SIG-M5 treated with dmso at 0.1 percent for 504 hours (cell line): ENCODE measurements around the gene ITPR1.
"Not testable (repeated sequence)": the region's sequence is repeated elsewhere in the genome, so short reads cannot be mapped to it uniquely, and the experiment has no call there.

ENCODE experiments used
- DNase-seq: peaks from one replicate; lab custom pipeline; 2025; ENCODE audit not compliant: unreplicated experiment; lab: John Stamatoyannopoulos, UW

ITPR1 gene

DNA sequence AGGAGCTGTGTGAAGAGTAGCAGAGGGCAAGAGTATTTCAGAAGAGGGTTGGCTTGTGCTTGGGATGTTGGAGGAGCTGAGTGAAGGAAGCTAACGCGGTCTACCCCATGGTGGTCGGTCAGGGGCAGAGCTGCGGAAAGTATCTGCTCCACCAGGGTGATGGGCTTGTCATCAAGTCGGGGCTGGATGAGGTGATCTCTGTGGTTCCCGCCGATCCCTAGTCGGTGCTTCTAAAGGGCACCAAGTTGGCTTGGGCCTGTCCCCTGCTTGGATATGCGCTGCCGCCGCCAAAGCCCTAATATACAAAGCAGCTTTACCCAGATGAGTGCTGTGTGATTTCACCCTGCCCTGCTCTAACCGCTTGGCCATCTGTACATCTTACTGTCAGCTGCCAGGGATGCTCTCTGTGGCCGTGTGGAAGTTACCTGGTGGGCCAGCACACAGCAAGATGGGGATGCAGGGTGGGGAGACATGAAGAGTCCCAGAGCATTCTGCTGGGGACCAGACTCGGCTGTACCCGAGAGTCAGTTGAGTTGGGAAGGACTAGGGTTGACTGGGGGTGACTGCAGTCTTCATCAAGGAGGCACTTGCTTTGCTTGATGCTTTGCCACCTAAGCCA, 260.0 kb downstream of the ITPR1 start:
- DNase-seq = no peak

DNA sequence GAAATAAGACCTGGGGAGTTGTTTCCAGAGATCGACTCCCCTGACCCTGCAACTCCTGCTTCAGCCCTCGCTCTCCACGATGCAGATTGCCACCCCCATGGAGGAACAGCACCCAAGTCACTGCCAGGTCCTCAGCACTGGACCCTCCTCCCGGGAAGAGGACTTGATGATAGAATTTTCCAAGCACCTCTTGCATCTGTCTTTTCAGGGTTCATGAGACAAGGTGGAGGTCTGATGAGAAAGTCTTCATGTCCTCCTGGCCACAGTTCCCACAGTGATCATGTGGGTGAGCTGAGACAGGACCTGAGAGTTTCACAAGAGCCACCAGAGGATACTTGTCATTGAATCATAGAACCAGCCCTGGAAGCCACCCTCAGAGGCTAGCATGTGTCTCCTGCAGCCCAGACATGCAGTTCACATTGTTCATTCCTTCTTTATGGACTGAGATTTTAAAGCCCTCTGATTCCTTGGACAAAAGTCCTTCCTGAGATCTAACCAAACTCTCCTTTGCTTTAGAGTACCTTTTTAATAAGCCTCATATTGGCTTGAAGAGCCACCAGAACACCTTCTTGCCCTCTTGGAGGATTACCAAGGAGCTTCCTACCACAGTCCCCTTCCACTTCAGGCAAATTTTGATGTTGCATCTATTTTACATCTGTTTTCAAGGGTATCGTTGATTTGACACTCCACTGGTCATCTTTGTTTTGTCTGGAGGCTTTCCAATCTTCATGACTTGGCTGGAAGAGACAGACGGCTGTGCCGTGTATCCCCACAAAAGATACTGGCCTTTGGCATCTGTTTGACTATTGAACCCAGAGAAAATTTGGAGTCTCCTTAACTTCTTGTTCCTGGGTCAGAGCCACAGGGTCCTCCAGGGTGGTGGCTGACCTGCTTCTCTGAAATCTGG, 261.3 kb downstream of the ITPR1 start:
- peak; percentile 20 for DNase-seq

DNA sequence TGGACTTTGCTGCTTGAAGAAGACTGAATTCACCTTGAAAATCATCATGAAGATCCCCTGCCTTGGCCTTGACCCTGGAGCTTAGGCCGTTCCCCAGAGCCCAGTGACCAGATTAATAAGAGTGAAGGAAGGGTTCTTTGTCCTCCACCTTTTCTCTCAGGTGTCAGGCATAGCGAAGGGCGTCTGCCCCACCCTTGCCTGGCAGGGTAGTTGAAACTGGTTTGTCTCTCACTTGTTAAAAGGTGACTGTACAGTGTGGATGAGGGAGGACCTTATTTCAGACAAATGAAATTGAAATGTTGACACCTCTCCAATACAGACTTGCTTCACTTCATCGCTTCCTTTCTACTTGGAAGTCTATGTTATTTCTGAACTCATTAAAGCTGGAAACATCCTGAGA, 262.4 kb downstream of the ITPR1 start:
- no peak for DNase-seq

DNA sequence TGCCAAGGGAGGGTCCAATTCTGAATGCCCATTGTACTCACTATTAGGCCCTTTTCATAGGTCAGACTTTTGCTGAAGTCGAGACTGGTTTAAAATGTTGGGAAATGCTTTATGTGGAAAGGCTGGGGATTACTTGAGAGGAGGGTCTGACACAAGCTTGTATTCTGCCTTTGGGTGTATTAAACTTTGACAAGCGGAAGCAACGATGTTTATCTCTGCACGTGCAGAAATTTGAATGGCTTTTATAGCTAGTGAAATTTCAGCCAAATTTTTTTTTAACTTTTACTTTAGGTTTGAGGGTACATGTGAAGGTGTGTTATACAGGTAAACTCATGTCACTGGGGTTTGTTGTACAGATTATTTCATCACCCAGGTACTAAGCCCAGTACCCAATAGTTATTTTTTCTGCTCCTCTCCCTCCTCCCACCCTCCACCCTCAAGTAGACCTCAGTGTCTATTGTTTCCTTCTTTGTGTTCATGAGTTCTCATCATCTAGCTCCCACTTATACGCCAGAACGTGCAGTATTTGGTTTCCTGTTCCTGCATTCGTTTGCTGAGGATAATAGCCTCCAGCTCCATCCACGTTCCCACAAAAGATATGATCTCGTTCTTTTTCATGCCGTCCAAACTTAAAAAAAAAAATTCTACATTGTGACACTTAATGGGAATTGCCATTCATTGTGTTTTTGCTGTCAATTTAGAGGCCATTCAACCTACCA, 263.1 kb downstream of the ITPR1 start:
- DNase-seq = no peak

DNA sequence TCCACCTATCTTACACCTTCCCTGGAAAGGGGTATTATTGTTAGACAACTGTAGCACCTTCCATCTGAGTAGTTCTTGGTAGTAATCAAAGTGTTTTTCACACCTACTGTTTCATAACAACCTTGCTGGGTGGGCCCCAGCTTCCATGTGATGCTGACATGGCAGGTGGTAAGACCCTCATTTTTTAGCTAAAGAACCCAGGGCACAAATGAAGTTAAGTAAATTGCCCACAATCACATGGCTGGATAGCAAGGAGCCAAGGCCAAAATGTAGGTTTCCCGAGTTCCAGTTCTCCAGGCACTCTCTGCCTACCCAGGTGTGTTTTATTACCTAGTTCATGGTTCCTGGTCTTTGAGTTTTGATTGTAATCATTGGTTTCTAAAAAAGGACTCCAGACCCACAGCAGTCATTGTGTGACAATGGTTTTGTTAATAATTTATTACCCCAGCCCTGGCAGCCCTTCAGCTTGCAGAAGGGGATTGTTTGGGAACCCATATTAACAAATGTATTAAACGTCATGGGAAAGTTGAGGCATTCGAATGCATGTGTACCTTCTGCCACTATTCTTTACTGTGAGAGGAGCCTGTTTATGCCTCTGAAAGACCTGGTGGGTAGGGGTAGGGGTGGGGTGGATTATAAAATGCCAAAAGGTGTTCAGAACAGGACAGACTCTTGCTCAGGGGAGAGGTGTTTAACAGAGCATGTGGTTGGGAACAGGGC, 263.9 kb downstream of the ITPR1 start:
- DNase-seq = no peak

DNA sequence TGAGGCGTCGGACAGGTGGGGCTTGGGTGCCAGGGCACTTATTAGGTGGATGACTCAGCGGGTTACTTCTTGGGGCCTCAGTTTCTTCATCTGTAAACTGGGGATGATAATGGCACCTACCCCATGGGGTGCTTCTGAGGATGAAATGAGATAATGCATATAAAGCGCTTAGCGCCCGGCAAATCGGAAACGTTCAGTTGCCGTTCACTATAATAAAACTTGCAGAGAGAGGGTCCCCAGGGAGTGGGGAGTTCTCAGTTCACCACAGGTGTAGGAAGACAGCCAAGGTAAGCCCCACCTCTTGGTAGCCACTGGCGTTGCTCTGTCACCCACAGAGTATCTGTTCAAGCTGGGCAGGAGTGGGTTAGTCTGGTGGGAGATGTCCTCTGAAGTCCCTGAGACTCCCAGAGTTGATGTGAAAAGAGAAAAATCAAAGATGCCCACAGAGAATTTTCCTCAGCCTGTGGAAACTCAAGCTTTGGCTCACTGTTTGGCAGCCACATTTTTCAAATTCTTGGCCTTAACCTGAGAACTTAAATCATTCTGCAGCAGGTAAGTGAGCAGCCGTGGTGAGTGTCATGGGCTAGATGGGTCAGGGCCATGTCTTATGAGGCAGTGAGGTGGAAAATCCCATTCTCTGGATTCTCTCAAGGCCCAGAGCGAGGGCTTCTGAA, 264.6 kb downstream of the ITPR1 start:
- DNase-seq = no peak

DNA sequence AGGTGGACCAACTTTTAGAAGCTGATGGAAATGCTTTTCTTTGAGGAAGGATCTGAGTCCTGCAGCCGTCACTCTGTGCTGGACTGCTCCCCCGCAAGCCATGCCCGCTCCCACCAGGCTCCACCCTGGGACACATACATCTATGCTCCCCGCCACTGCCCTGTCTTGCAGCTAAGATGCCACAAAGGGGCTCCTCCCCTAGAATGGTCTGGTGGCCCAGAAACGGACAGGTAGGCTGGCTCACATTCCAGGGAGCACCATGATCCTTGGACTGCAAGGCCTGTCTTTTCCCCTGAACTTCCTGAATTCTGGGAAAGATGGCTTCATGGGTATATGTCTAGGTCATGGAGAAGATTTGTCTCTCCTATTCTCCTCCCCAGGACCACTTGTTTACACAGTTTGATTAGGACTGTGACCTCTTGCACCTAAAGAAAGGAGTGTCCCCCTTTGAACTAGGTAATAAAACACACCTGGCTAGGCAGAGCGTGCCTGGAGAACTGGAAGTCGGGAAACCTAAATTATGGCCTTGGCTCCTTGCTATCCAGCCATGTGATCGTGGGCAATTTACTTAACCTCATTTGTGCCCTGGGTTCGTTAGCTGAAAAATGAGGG, 265.2 kb downstream of the ITPR1 start:
- DNase-seq = no peak

DNA sequence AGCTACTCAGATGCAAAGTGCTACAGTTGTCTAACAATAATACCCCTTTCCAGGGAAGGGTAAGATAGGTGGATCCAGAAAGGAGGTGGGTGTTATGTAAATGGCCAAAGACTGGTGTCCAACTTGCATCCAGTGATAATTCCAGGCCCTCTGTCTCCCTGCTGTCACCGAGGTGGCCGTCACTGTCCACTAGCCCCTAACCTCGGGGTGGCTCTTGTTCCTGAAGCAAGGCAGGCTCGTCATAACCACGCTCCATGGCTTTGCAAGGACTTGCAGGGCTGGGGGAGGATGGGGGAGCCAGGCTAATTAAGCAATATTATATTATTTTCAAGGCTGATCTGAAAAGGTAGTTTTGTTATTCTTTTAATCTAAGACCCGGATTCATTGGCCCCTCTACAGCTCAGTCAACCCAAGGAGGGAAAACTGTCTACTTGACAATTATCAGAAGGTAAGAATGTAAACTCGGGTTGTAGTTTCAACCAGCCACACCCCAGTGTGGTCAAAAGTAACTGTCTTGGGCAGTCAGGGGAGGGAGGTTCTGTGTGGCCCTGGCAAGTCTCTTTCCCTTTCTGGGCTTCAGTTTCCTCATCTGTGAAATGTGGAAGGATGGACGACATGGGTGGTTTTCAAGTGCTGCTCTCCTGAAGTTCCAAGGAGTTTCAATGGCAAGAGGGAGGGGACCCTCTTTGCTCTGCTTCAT, 266.0 kb downstream of the ITPR1 start:
- DNase-seq = no peak

DNA sequence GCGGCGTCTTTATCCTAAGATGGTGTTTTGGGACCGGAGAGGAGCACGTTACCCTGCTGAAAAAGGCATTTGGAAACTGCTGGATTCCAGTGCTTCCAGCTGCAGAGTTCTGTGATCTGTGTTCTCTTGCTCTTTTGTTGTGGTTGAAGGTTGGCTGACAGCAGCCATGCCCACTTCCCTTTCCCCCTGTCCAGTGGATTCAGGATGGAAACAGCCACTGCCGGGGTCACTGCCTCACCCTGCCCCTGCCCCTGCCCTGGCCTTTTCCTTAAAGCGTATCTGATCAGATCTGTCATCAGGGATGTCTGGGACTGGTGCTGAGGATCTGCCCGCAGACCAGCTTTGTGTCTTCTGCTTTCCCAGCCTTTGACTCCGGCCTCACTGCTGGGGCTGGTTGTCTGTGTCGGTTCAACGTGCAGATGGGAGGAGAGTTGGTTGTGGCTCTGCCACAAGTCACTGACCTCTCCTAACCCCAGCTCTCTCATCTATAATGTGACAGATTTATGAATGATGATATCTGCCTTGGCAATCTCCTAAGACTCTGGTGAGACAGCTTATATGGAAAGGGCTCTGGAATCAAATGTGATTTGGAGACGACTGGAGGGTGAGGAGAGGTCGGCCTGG, 266.7 kb downstream of the ITPR1 start:
- DNase-seq = no peak

DNA sequence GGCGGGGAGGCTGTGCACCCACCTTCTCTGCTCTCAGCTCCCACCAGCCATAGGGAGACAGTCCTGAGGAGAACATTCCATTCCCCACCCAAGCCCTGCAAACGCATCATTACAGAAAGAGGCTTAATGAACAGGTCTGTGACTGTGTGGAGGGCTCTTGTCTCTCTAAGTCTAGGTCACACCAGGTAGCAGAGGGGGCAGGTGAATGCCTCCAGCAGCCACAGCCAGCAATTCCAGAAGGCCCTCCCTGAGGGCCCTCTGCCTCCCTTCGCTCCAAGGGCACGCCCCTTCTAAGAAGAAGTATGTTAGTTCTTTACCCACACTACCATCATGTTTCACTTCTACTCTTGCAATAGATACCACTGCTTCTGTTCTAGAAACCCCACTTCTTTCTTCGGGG, 268.6 kb downstream of the ITPR1 start:
- DNase-seq = no peak

DNA sequence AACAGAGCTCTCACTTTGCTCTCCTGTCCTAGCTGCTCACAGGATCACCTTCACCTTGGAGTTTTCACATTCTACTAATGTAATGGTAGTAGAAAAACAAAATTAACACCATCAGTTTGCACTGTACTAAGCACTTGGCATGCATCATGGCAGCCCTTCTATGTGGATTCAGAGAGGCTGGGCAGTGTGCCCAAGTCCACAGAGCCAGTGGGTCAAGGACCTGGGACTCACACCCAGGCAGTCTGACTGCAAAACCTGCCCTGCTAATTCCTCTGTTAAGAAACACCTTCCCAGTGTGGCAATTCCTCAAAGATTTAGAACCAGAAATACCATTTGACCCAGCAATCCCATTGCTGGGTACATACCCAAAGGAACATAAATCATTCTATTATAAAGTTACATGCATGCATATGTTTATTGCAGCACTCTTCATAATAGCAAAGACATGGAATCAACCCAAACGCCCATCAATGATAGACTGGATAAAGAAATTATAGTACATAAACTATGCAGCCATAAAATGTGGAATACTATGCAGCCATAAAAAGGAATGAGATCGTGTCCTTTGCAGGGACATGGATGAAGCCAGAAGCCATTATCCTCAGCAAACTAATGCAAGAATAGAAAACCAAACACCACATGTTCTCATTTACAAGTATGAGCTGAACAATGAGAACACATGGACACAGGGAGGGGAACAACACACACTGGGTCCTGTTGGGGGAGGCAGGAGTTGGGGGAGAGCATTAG, 269.5 kb downstream of the ITPR1 start:
- DNase-seq = not testable (repeated sequence)

DNA sequence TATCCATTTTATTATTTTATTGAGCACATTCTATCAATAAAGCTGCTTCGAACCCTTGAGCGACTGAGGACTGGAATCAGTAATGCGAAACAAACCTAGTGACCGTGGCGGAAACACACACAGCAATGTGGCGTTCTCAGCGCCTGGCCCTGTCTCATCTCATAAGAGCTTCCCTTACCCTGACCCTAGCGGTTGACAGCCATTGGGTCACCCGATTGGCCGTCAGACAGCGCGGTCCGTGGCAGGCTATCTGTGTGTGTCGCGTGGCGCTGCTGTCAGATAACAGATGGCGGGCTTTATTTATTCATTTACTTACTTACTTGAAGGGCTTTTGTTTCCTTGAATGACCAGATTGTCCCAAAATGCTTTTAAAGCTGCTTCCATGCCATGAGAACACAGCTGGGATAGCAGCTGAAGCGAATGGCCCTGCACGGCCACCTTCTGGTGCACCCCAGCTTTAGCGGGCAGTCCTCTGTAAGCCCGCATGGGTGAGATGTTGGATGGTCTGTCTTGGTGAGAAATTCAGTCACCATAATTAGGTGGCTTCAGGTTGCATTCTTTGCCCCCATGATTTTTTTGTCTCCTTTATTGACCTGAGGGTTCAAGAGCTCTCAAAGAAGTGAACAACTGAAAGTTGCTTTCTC, 270.6 kb downstream of the ITPR1 start:
- DNase-seq = no peak

DNA sequence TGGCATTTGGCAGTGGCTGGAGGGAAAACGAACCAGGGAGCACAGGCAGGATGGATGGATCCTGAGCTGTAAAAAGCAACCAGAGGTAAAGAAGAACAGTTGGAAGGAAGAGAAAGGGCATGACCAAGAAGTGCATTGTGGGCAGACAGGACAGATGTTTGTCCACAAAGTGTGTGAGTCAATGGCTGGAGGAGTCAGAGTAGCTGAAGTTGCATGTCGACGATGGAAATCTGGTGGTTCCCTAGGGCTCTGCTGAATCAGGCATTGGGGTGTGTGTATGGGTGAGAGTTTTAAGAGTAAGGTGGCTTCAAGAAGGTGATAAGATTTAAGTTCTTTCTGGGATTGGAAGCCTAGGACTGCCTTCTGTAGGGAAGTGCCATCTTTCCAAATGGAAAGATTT, 272.1 kb downstream of the ITPR1 start:
- DNase-seq = no peak

DNA sequence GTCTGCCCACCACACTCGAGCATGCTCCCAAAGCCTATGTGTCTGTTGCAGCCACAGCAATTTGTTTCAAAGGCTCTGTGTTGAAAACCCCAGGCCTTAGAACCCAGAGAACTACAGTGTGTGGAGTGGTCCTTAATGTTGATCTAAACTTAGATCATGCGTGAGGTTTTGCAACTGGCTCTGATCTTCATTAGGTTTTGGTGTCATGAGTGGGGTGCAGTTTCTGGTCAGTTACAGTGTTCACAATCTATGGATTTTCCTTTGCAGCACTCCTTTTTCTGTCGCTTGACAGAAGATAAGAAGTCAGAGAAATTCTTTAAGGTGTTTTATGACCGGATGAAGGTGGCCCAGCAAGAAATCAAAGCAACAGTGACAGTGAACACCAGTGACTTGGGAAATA, 273.1 kb downstream of the ITPR1 start:
- no peak for DNase-seq

DNA sequence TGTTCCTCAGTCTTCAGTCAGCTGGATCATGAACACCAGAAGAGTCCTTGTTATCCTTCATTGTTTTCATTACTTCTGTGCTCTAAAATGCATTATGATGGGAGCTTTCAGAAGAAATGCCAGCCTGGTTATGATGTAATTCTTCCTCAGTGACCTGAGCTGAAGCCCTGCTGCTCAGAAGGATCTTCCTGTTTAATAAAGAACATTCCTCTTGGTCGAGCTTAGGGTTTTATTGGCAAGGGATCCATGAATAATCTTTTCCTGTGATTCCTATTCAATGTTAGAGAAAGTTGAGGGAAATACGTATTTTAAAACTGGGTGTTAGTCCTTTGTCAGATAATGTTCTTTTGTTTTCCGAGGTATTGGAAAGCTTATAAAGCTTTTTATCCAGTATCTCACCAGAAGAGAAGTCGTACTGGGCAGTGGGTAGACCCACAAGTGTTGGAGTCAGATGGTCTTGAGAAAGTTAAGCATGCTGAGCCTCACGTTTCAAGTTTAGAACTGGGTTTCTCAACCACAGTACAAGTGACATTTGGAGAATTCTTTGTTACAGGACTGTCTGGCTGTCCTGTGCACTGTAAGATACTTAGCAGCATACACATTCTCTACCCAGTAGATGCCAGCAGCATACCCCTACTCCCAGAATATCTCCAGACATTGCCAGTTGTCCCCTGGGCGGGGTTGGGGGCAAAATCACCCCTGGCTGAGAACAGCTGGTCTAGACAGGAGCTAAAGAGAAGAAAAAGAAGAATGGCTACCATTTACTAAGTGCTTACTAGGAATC, 273.8 kb downstream of the ITPR1 start:
- no peak for DNase-seq

DNA sequence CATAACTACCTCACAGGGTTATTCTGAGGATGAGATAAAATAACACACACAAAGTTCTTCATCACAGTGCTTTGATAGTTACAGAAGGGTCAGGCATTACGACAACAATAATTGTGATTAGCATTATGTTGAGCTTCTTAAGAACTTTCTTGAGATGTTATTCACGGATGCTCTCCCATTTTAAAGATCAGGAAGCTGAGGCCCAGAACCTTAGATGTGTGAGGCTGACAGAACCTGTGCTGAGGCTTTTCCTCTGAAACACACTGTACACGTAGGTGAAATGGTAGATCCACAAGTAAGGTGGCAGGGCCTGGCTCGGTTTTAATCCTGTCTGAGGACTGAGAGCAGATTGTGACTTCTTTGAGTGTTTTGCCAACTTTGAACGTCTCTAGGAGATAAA, 274.9 kb downstream of the ITPR1 start:
- DNase-seq = no peak

DNA sequence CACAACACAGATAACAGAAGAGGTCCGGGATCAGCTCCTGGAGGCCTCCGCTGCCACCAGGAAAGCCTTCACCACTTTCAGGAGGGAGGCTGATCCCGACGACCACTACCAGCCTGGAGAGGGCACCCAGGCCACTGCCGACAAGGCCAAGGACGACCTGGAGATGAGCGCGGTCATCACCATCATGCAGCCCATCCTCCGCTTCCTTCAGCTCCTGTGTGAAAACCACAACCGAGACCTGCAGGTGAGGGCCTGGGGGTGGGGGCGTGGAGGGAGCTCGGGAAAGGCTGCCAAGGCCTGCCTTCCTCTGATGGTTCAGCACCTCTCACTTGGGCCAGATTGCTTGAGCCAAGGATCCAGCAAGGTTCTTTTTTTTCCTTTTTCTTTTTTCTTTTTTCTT, 275.4 kb downstream of the ITPR1 start:
- no peak for DNase-seq
